OCI-LY7 (cell line): ENCODE results near the gene ST3GAL3.

Experiments
- EZH2phosphoT487 ChIP-seq: fragments of 200-600 bp; sonication (generic); IDR thresholded peaks from 2 replicates; pipeline ENCODE4 v1.6.1; 2018; ENCODE audit warnings: low read depth, borderline replicate concordance, mild to moderate bottlenecking, mixed run types, antibody characterized with exemption, low read length, moderate library complexity, mixed read lengths
- TF ChIP-seq, protein P1 (sequence below): fragments of 200-600 bp; sonication (generic); conservative IDR thresholded peaks from 2 replicates; pipeline ENCODE4 v1.5.1; 2014; ENCODE audit warnings: mild to moderate bottlenecking, antibody characterized with exemption, low read length, moderate library complexity, mixed read lengths

- TF ChIP-seq, protein P1, sequence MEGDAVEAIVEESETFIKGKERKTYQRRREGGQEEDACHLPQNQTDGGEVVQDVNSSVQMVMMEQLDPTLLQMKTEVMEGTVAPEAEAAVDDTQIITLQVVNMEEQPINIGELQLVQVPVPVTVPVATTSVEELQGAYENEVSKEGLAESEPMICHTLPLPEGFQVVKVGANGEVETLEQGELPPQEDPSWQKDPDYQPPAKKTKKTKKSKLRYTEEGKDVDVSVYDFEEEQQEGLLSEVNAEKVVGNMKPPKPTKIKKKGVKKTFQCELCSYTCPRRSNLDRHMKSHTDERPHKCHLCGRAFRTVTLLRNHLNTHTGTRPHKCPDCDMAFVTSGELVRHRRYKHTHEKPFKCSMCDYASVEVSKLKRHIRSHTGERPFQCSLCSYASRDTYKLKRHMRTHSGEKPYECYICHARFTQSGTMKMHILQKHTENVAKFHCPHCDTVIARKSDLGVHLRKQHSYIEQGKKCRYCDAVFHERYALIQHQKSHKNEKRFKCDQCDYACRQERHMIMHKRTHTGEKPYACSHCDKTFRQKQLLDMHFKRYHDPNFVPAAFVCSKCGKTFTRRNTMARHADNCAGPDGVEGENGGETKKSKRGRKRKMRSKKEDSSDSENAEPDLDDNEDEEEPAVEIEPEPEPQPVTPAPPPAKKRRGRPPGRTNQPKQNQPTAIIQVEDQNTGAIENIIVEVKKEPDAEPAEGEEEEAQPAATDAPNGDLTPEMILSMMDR: no peak
- TF ChIP-seq EZH2phosphoT487: no peak
Measured at GRCh38 chr1:43868741-43869067, 161.4 kb downstream of the ST3GAL3 start.
